Caco-2 (cell line): ENCODE data around the gene TRIM3. TPM values are rescaled to one million over a fixed set of nuclear protein-coding genes. Genes with fewer than 3 reads are reported as not detected.

Experiments used
- BruUV-seq: library from RNA; stranded (reverse); fragments of 400-500 nt; replicated peaks from 2 replicates; lab custom pipeline; 2021; lab: Mats Ljungman, UMichigan
- CTCF ChIA-PET: fragments of 300-600 bp; sonication (Branson Sonifier 250); formaldehyde crosslinking; loops from one replicate; lab custom pipeline; 2022; ENCODE audit warnings: antibody characterized with exemption; lab: Charles Lee
- POLR2A ChIA-PET: fragments of 300-600 bp; sonication (Branson Sonifier 250); formaldehyde crosslinking; loops from one replicate; lab custom pipeline; 2022; ENCODE audit warnings: antibody characterized with exemption; lab: Charles Lee
- DNase-seq, 2 experiments: peaks; one replicate each; pipeline versions ENCODE4 v3.0.0 to v3.0.0-alpha.2; 2020 to 2022
- H3K27me3 ChIP-seq: replicated peaks from 2 replicates; pipeline ENCODE4 v1.6.0; 2011; ENCODE audit warnings: low read length; ENCODE audit not compliant: control insufficient read depth, insufficient read depth
- H3K36me3 ChIP-seq: 2 replicates; pipeline ENCODE4 v1.5.1; 2011; ENCODE audit warnings: low read length; ENCODE audit not compliant: control insufficient read depth, insufficient read depth
- H3K4me1 ChIP-seq: fragments of 250-450 bp; sonication (Bioruptor Pico); 2 replicates; pipeline ENCODE4 v1.5.1; 2020; ENCODE audit warnings: mild to moderate bottlenecking
- H3K4me3 ChIP-seq: 2 replicates; pipeline ENCODE4 v1.5.1; 2011; ENCODE audit warnings: low read depth, mild to moderate bottlenecking, control low read depth, low read length
- H3K9me3 ChIP-seq: fragments of 250-450 bp; sonication (Bioruptor Pico); 2 replicates; pipeline ENCODE4 v1.5.1; 2020; ENCODE audit warnings: mild to moderate bottlenecking, moderate library complexity
- H3K27ac Mint-ChIP-seq: one replicate; pipeline ENCODE4 v1.8.0; 2022; ENCODE audit warnings: mixed read lengths; ENCODE audit not compliant: unreplicated experiment
- H3K27me3 Mint-ChIP-seq: one replicate; pipeline ENCODE4 v1.8.0; 2022; ENCODE audit warnings: mixed read lengths; ENCODE audit not compliant: insufficient read depth, unreplicated experiment
- H3K36me3 Mint-ChIP-seq: one replicate; pipeline ENCODE4 v1.8.0; 2022; ENCODE audit warnings: mild to moderate bottlenecking, mixed read lengths; ENCODE audit not compliant: insufficient read depth, unreplicated experiment
- H3K4me1 Mint-ChIP-seq: one replicate; pipeline ENCODE4 v1.8.0; 2022; ENCODE audit warnings: low read depth, mixed read lengths; ENCODE audit not compliant: unreplicated experiment
- H3K4me3 Mint-ChIP-seq: one replicate; pipeline ENCODE4 v1.8.0; 2022; ENCODE audit warnings: mild to moderate bottlenecking, moderate library complexity, mixed read lengths; ENCODE audit not compliant: unreplicated experiment
- H3K9me3 Mint-ChIP-seq: one replicate; pipeline ENCODE4 v1.8.0; 2022; ENCODE audit warnings: mixed read lengths; ENCODE audit not compliant: unreplicated experiment
- intact Hi-C: fragments of 100-400 bp; cut with micrococcal nuclease; formaldehyde crosslinking; loops from one replicate; pipeline ENCODE4 v1.10.0; 2022; ENCODE audit not compliant: unreplicated experiment
- total RNA-seq: library from RNA; stranded (reverse); gene quantifications from 2 replicates; pipeline ENCODE4 v1.2.3, GENCODE V29; 2022
- TF ChIP-seq, protein P1 (sequence below), 2 experiments: fragments of 200-600 bp in 1 of 2; IDR thresholded peaks; 1 replicate in 1 of 2; 2 replicates in 1 of 2; pipeline versions ENCODE4 v1.5.1 to v1.8.0; 2011 to 2022; ENCODE audit warnings: antibody characterized with exemption in 1 of 2, control low read depth in 1 of 2, inconsistent platforms in 1 of 2, low read depth in 1 of 2, low read length in 1 of 2, mild to moderate bottlenecking in 1 of 2, moderate library complexity in 1 of 2; ENCODE audit not compliant: insufficient read depth in 1 of 2, severe bottlenecking in 1 of 2, unreplicated experiment in 1 of 2

Gene TRIM3
- total RNA-seq, 1 experiment from 2014 or later, result 28.0 TPM

DNA sequence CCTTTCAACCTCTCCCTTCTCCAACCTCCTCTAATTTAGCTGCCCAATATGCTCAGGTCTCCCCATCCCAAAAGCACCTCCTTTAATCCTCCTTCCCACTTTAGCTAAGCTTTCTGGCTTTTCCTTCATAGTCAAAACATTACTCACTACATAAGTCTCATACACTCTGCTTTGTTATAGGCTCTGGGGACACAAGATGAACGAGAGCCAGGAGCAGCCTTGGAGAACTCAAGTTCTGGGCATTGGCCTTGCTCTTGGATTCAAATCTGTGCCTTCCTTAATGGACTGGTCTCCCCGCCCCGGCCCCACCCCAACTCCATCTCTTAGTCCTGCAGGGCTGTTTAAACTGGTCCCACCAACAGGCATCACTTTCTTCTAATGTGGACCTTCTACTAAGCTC, 21.5 kb downstream of the TRIM3 start:
- intact Hi-C loops, result no loop called here
- no peaks in the 10 kb centered on the region for H3K27me3 ChIP-seq
- H3K36me3 ChIP-seq, result peaks cover 4% of the 10 kb centered on the region
- Mint-ChIP-seq H3K9me3 (no peaks in the 10 kb centered on the region), H3K27ac (no peak overlapping the region), H3K4me3 (no peak overlapping the region), H3K27me3 (no peaks in the 10 kb centered on the region), H3K36me3 (peaks cover 5% of the 10 kb centered on the region), H3K4me1 (no peaks in the 10 kb centered on the region)
- CTCF ChIA-PET, result interaction anchor here (1.1 kb wide), 1 partner anchor 9 kb away, joined by 4 read pairs; no protein-coding TSS in a partner anchor
- TF ChIP-seq, protein P1, sequence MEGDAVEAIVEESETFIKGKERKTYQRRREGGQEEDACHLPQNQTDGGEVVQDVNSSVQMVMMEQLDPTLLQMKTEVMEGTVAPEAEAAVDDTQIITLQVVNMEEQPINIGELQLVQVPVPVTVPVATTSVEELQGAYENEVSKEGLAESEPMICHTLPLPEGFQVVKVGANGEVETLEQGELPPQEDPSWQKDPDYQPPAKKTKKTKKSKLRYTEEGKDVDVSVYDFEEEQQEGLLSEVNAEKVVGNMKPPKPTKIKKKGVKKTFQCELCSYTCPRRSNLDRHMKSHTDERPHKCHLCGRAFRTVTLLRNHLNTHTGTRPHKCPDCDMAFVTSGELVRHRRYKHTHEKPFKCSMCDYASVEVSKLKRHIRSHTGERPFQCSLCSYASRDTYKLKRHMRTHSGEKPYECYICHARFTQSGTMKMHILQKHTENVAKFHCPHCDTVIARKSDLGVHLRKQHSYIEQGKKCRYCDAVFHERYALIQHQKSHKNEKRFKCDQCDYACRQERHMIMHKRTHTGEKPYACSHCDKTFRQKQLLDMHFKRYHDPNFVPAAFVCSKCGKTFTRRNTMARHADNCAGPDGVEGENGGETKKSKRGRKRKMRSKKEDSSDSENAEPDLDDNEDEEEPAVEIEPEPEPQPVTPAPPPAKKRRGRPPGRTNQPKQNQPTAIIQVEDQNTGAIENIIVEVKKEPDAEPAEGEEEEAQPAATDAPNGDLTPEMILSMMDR (IDR thresholded peaks at IDR 0.05; ENCODE audit: insufficient read depth in 1 of 2, low read depth in 1 of 2, low read length in 1 of 2, severe bottlenecking in 1 of 2, unreplicated experiment in 1 of 2), result no peak
- no TSS peak for BruUV-seq
- no peak for DNase-seq
- POLR2A ChIA-PET, result no interaction called here
- H3K9me3 ChIP-seq, result no peaks in the 10 kb centered on the region
- no peak overlapping the region for H3K4me3 ChIP-seq
- no peaks in the 10 kb centered on the region; the same call in 1 of the 2 replicates for H3K4me1 ChIP-seq

DNA sequence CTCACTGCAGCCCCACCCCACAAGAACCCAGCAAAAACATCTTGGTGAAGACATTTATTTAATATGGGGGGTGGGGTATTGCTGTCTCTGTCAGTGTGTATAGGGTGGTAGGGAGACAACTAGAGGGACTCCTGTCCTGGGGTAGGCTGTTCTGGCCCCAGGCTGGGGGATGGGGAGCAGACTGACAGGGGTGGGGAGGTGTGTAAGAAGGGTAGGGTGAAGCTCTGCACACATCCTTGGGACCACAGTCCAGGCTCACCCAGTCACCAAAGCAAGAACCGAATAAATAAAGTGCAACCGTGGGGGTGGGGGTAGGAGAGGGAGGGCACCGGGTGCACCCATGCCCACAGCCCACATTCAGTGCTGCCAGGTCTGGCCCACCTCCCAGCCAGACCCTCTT, 25.2 kb downstream of the TRIM3 start:
- no TSS peak for BruUV-seq
- ChIA-PET POLR2A (no interaction called here), CTCF (no interaction called here)
- intact Hi-C loops, result no loop called here
- Histone ChIP-seq H3K9me3 (no peaks in the 10 kb centered on the region), H3K4me1 (no peaks in the 10 kb centered on the region), H3K36me3 (peaks cover 1% of the 10 kb centered on the region; the same call in 1 of the 2 replicates), H3K4me3 (no peak overlapping the region), H3K27me3 (no peaks in the 10 kb centered on the region)
- Mint-ChIP-seq H3K9me3 (no peaks in the 10 kb centered on the region), H3K4me3 (no peak overlapping the region), H3K36me3 (no peaks in the 10 kb centered on the region), H3K27ac (no peak overlapping the region), H3K4me1 (peaks cover 7% of the 10 kb centered on the region), H3K27me3 (no peaks in the 10 kb centered on the region)
- no peak for DNase-seq
- TF ChIP-seq, protein P1 (IDR thresholded peaks at IDR 0.05; ENCODE audit: insufficient read depth in 1 of 2, low read depth in 1 of 2, low read length in 1 of 2, severe bottlenecking in 1 of 2, unreplicated experiment in 1 of 2), result no peak

DNA sequence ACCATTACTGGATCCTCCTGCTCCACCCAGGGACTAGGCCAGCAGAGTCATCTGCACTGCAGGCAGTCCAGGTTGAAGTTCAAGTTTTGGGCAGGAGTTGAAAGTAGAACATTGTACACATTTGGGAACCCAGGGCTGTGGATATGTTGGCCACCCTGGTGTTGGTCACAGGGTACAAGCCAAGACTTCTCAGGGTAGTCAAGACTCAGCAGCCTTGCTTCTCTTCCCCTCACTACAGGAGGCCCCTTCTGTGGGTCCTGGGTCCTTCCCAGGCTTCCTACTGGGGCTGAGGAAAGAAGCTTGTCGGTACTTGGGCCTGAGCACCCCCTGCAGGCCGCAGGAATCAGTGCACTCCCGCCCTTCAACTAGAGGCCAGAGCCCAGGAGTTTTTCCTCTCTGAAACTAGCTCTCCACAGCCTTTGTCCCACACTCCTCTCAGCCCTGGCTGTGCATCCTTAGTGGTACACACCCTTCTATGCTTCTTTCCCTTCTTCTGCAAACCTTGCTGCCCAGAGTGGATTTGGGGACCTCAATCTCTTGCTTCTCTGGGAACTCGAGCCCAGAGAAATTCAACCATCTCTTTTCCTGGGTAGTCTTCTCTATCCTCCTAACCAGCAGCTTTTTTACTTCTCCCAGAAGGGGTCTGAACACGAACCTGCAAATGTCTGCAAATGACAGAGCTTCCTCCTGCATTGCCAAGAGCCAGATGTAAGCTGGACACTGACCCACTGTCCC, 30.3 kb downstream of the TRIM3 start:
- ChIA-PET CTCF (interaction anchor here (0.5 to 8.4 kb wide), 11 partner anchors 9 to 69 kb away, joined by 4 to 190 read pairs (median 6); partner anchors contain the start of genes APBB1, ARFIP2, SMPD1 and TIMM10B), POLR2A (interaction anchor here (0.7 to 1.3 kb wide), 2 partner anchors 24 to 65 kb away, joined by 3 to 5 read pairs; no protein-coding TSS in a partner anchor)
- Mint-ChIP-seq H3K36me3 (no peaks in the 10 kb centered on the region), H3K4me3 (no peak overlapping the region), H3K27me3 (no peaks in the 10 kb centered on the region), H3K9me3 (no peaks in the 10 kb centered on the region), H3K4me1 (peaks cover 7% of the 10 kb centered on the region), H3K27ac (no peak overlapping the region)
- H3K27me3 ChIP-seq, result no peaks in the 10 kb centered on the region
- H3K4me3 ChIP-seq, result no peak overlapping the region
- intact Hi-C loops, result loop anchor here (1.0 kb wide), 3 partner anchors 46 to 64 kb away; no protein-coding TSS in a partner anchor
- no peaks in the 10 kb centered on the region; the same call in 1 of the 2 replicates for H3K36me3 ChIP-seq
- no TSS peak for BruUV-seq
- peak; percentile 66 to 68 for DNase-seq
- H3K4me1 ChIP-seq, result peaks cover 29% of the 10 kb centered on the region
- no peaks in the 10 kb centered on the region for H3K9me3 ChIP-seq
- TF ChIP-seq, protein P1 (IDR thresholded peaks at IDR 0.05; ENCODE audit: insufficient read depth in 1 of 2, low read depth in 1 of 2, low read length in 1 of 2, severe bottlenecking in 1 of 2, unreplicated experiment in 1 of 2), result peak; percentile 79 to 85
